Central memory CD8-positive, alpha-beta T cell (primary cell): ENCODE results near the gene MFSD6L.

Experiments used
- ATAC-seq: fragments of 150-1000 bp; cut with Tn5 transposase; replicated peaks from 2 replicates; pipeline ENCODE4 v1.10.0; 2022; ENCODE audit warnings: mild to moderate bottlenecking, moderate FRiP score, moderate number of reproducible peaks; ENCODE audit not compliant: poor library complexity, severe bottlenecking; ENCODE audit errors: extremely low read depth
- DNase-seq, 2 donors: peaks; one replicate each; pipeline ENCODE4 v3.0.0; 2021; ENCODE audit warnings: low spot score in 2 of 2
- H3K27ac Mint-ChIP-seq: one replicate; pipeline ENCODE4 v1.8.0; 2022; ENCODE audit warnings: low read depth, mild to moderate bottlenecking, moderate library complexity, mixed read lengths
- H3K27me3 Mint-ChIP-seq: one replicate; pipeline ENCODE4 v1.8.0; 2022; ENCODE audit warnings: mixed read lengths
- H3K36me3 Mint-ChIP-seq: one replicate; pipeline ENCODE4 v1.8.0; 2022; ENCODE audit warnings: mild to moderate bottlenecking, moderate library complexity, mixed read lengths; ENCODE audit not compliant: insufficient read depth
- H3K4me1 Mint-ChIP-seq: one replicate; pipeline ENCODE4 v1.8.0; 2022; ENCODE audit warnings: mixed read lengths
- H3K4me3 Mint-ChIP-seq: one replicate; pipeline ENCODE4 v1.8.0; 2022; ENCODE audit warnings: mild to moderate bottlenecking, moderate library complexity, mixed read lengths
- H3K9me3 Mint-ChIP-seq: one replicate; pipeline ENCODE4 v1.8.0; 2022; ENCODE audit warnings: mixed read lengths

The MFSD6L gene

DNA sequence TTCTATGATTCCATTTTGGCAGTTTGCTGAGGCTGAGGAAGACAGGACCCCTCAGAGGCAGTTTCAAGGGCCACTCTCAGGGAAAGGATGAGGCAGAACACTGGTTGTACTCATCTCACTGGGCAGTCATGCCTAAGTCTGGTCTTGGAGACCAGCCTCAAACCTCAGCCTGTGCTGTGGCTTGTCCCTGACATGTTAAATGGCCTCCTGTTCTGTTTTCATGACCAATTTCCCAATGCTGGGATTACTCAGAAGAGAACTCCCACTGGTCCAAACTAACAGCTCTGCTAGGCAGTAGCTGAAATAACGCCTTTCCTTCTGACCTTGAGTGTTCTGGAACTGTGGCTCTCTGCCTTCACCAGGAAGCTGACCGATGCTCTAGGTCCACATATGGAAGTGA, 32.4 kb downstream of the MFSD6L start:
- Mint-ChIP-seq H3K27me3 (peaks cover 35% of the 10 kb centered on the region), H3K4me3 (no peak overlapping the region), H3K27ac (no peak overlapping the region), H3K9me3 (no peaks in the 10 kb centered on the region), H3K4me1 (no peaks in the 10 kb centered on the region), H3K36me3 (no peaks in the 10 kb centered on the region)
- DNase-seq (no peak), ATAC-seq (no peak)

GRCh38 chr17:8762012-8762411, 37.2 kb downstream of the MFSD6L start:
- no peak for ATAC-seq
- Mint-ChIP-seq H3K27ac (no peak overlapping the region), H3K27me3 (peaks cover 38% of the 10 kb centered on the region), H3K36me3 (no peaks in the 10 kb centered on the region), H3K4me3 (no peak overlapping the region), H3K4me1 (no peaks in the 10 kb centered on the region), H3K9me3 (no peaks in the 10 kb centered on the region)
- no peak for DNase-seq

DNA sequence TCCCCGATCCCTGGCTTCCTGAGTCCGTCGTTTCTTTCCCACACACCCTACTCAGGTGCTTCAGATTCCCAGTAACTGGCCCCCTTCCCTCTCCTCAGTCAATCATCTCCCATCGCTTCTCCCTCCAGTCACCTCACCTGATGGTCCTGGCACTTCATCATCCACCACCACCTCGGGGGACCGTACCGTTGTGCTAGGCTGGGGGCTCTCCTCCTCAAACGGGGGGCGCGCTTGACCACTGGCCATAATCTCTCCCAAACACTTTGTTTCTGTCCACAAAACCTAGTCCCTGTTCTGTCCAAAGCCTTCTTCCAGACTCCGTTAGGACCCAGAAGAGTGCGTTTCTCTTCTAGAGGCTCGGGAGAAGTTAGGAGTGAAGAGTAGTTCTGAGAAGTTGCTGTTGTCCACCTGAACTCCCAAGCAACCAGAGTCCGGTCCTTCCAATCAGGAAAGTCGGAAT, 41.0 kb downstream of the MFSD6L start, which contains the start of gene SPDYE4:
Gene SPDYE4, minus strand, starts transcription at position 410 of the 460 bp plus-strand sequence. Its CDS starts 164 bp downstream, at position 246.
- no peaks in the 10 kb centered on the region for H3K9me3 Mint-ChIP-seq
- no peak within 1 kb of the TSS for H3K27ac Mint-ChIP-seq
- no peaks in the 10 kb centered on the region for H3K4me1 Mint-ChIP-seq
- peaks cover 66% of the 10 kb centered on the region for H3K27me3 Mint-ChIP-seq
- ATAC-seq (no peak), DNase-seq (no peak)
- peaks cover 1% of the 10 kb centered on the region for H3K36me3 Mint-ChIP-seq
- no peak within 1 kb of the TSS for H3K4me3 Mint-ChIP-seq

- H3K36me3 Mint-ChIP-seq: peaks cover 1% of the 10 kb centered on the region
- no peak overlapping the region for H3K27ac Mint-ChIP-seq
- H3K4me3 Mint-ChIP-seq: no peak overlapping the region
- DNase-seq: no peak
- peaks cover 58% of the 10 kb centered on the region for H3K27me3 Mint-ChIP-seq
- no peaks in the 10 kb centered on the region for H3K9me3 Mint-ChIP-seq
- no peaks in the 10 kb centered on the region for H3K4me1 Mint-ChIP-seq
- no peak for ATAC-seq
These were observed 42.0 kb downstream of the MFSD6L start for GRCh38 chr17:8757189-8757588.

- H3K27me3 Mint-ChIP-seq: peaks cover 44% of the 10 kb centered on the region
- ATAC-seq (no peak), DNase-seq (no peak)
- peaks cover 1% of the 10 kb centered on the region for H3K36me3 Mint-ChIP-seq
- H3K4me1 Mint-ChIP-seq: no peaks in the 10 kb centered on the region
- H3K27ac Mint-ChIP-seq: no peak overlapping the region
- no peaks in the 10 kb centered on the region for H3K9me3 Mint-ChIP-seq
- H3K4me3 Mint-ChIP-seq: no peak overlapping the region
These were observed 43.4 kb downstream of the MFSD6L start for GRCh38 chr17:8755590-8756255.

- no peak overlapping the region for H3K4me3 Mint-ChIP-seq
- ATAC-seq: no peak
- no peak overlapping the region for H3K27ac Mint-ChIP-seq
- peaks cover 1% of the 10 kb centered on the region for H3K36me3 Mint-ChIP-seq
- DNase-seq: no peak
- H3K4me1 Mint-ChIP-seq: no peaks in the 10 kb centered on the region
- H3K9me3 Mint-ChIP-seq: no peaks in the 10 kb centered on the region
- H3K27me3 Mint-ChIP-seq: peaks cover 43% of the 10 kb centered on the region
These were observed 44.3 kb downstream of the MFSD6L start for GRCh38 chr17:8754890-8755289.

GRCh38 chr17:8753976-8754440, 45.2 kb downstream of the MFSD6L start:
- ATAC-seq: no peak
- peaks cover 43% of the 10 kb centered on the region for H3K27me3 Mint-ChIP-seq
- no peaks in the 10 kb centered on the region for H3K9me3 Mint-ChIP-seq
- no peak for DNase-seq
- no peaks in the 10 kb centered on the region for H3K4me1 Mint-ChIP-seq
- H3K36me3 Mint-ChIP-seq: peaks cover 1% of the 10 kb centered on the region
- no peak overlapping the region for H3K27ac Mint-ChIP-seq
- H3K4me3 Mint-ChIP-seq: no peak overlapping the region

DNA sequence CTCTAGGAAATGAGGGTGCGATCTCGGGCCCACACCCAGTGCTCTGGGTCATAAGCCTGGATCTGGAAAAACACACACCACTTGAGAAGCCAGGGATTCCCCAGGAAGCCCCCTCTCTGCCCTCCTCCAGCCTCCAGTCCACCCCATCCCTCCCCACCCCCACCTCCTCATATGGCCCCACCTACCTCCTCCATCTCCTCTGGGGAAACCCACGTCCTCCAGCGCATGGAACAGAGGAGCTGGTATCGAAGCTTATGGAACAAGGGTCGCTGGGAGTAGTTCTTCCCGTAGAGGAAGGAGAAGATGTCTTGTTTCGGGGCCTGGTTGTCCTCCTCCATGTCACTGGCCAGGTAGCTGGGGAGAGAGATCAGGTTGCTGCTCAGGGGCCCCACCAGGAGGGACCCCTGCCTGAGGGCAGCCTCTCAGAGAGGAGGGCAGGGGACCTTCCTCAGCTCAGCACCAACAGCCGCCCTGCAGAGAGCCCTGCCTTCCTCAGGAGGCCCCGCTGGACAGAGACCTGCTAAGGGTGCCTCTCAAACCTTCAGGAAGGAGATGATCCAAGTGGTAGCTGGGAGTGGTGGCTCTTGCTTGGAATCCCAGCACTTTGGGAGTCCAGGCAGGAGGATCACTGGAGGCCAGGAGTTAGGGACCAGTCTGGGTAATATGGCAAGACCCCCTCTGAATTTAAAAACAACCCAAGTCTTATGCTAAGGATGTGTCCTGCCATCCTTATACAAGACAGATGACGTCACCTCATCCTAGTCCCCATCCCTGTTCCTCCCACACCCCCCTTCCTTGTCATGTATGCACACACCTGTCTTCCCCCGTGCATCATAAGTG, 45.8 kb downstream of the MFSD6L start:
- ATAC-seq: no peak
- H3K27me3 Mint-ChIP-seq: peaks cover 41% of the 10 kb centered on the region
- no peaks in the 10 kb centered on the region for H3K9me3 Mint-ChIP-seq
- H3K27ac Mint-ChIP-seq: no peak overlapping the region
- H3K4me1 Mint-ChIP-seq: no peaks in the 10 kb centered on the region
- no peak for DNase-seq
- no peak overlapping the region for H3K4me3 Mint-ChIP-seq
- H3K36me3 Mint-ChIP-seq: peaks cover 1% of the 10 kb centered on the region

- H3K27me3 Mint-ChIP-seq: peaks cover 7% of the 10 kb centered on the region
- ATAC-seq: no peak
These were observed 49.5 kb downstream of the MFSD6L start for GRCh38 chr17:8749616-8750015.

DNA sequence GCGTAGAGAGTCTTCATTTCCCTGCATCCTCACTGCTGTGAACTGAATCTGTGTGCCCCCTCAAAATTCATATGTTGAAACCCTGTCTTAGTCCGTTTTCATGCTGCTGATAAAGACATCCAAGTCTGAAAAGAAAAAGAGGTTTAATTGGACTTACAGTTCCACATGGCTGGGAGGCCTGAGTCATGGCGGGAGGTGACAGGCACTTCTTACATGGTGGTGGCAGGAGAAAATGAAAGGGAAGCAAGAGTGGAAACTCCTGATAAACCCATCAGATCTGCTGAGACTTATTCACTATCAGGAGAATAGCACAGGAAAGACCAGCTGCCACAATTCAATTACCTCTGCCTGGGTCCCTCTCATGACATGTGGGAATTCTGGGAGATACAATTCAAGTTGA, 51.4 kb downstream of the MFSD6L start:
- Mint-ChIP-seq H3K36me3 (peaks cover 11% of the 10 kb centered on the region), H3K27me3 (no peaks in the 10 kb centered on the region), H3K4me1 (peaks cover 12% of the 10 kb centered on the region), H3K4me3 (no peak overlapping the region), H3K27ac (no peak overlapping the region), H3K9me3 (no peaks in the 10 kb centered on the region)
- no peak for ATAC-seq
- no peak for DNase-seq

More at GRCh38 chr17:8749616-8750015, 49.5 kb downstream of the MFSD6L start:
- Mint-ChIP-seq H3K27ac (no peak overlapping the region), H3K36me3 (peaks cover 11% of the 10 kb centered on the region), H3K4me1 (peaks cover 12% of the 10 kb centered on the region), H3K4me3 (no peak overlapping the region), H3K9me3 (no peaks in the 10 kb centered on the region)
- no peak for DNase-seq
